Body of pancreas (tissue), 4 donors: ENCODE measurements around the gene IL20.

Experiments used
- POLR2A ChIP-seq, 3 donors: fragments of 450-650 bp; IDR thresholded peaks; one replicate each; pipeline ENCODE4 v1.6.1; 2016; ENCODE audit warnings: antibody characterized with exemption in 3 of 3, mild to moderate bottlenecking in 2 of 3
- TF ChIP-seq, protein P1 (sequence below), 7 experiments: fragments of 450-650 bp in 4 of 7; fragments of 200-600 bp in 3 of 7; sonication (generic) in 3 of 7; IDR thresholded peaks; one replicate each; pipeline ENCODE4 v1.5.1; 2016 to 2019; ENCODE audit warnings: antibody characterized with exemption in 7 of 7

DNA sequence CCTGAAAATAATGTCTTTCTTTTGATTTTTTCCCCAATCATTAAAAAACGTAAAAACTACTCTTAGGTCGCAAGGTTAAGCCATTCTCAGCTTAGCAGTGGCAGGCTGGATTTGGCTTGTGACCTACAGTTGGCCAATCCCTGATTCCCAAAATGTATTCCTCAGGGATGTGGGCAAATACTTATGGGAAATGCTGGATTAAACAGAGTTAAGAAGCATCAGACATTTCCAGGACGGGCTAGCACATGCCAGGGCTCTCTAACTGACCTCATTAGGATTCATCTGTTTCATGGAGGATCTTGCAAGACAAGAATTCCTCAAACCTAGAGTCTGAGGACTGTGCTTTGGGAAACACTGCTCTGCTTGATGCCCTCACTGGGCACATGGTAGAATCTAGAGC, 30.8 kb downstream of the IL20 start:
- TF ChIP-seq, protein P1, sequence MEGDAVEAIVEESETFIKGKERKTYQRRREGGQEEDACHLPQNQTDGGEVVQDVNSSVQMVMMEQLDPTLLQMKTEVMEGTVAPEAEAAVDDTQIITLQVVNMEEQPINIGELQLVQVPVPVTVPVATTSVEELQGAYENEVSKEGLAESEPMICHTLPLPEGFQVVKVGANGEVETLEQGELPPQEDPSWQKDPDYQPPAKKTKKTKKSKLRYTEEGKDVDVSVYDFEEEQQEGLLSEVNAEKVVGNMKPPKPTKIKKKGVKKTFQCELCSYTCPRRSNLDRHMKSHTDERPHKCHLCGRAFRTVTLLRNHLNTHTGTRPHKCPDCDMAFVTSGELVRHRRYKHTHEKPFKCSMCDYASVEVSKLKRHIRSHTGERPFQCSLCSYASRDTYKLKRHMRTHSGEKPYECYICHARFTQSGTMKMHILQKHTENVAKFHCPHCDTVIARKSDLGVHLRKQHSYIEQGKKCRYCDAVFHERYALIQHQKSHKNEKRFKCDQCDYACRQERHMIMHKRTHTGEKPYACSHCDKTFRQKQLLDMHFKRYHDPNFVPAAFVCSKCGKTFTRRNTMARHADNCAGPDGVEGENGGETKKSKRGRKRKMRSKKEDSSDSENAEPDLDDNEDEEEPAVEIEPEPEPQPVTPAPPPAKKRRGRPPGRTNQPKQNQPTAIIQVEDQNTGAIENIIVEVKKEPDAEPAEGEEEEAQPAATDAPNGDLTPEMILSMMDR (IDR thresholded peaks at IDR 0.05): no peak
- no peak for TF ChIP-seq POLR2A (IDR thresholded peaks at IDR 0.05)
